PC-9 (cell line): ENCODE results near the gene MVP. TPM values are rescaled to one million over a fixed set of nuclear protein-coding genes. Genes with fewer than 3 reads are reported as not detected.

Experiments used
- BruUV-seq: library from RNA; stranded (reverse); fragments of 400-500 nt; replicated peaks from 2 replicates; lab custom pipeline; 2021; lab: Mats Ljungman, UMichigan
- CTCF ChIA-PET: fragments of 300-600 bp; sonication (Branson Sonifier 250); formaldehyde crosslinking; loops from one replicate; lab custom pipeline; 2022; ENCODE audit warnings: antibody characterized with exemption; lab: Charles Lee
- POLR2A ChIA-PET: fragments of 300-600 bp; sonication (Branson Sonifier 250); formaldehyde crosslinking; loops from one replicate; lab custom pipeline; 2022; ENCODE audit warnings: antibody characterized with exemption; ENCODE audit not compliant: unreplicated experiment; lab: Charles Lee
- DNase-seq, 2 experiments: peaks; one replicate each; pipeline versions ENCODE4 v3.0.0 to v3.0.0-alpha.2; 2015 to 2022; ENCODE audit warnings: mixed read lengths in 1 of 2
- H2AFZ ChIP-seq: fragments of 200-600 bp; sonication (generic); 2 replicates; pipeline ENCODE4 v1.8.1; 2017; ENCODE audit warnings: antibody characterized with exemption
- H3F3A ChIP-seq: fragments of 200-600 bp; sonication (generic); 2 replicates; pipeline ENCODE4 v1.8.1; 2017; ENCODE audit warnings: antibody characterized with exemption, mild to moderate bottlenecking, low read depth; ENCODE audit not compliant: insufficient read depth
- H3K27ac ChIP-seq: fragments of 200-600 bp; sonication (generic); 2 replicates; pipeline ENCODE4 v1.6.1; 2016; ENCODE audit warnings: mixed run types
- H3K27me3 ChIP-seq: fragments of 200-600 bp; sonication (generic); 2 replicates; pipeline ENCODE4 v1.6.1; 2016; ENCODE audit warnings: low read depth, mixed run types; ENCODE audit not compliant: insufficient read depth
- H3K36me3 ChIP-seq: fragments of 200-600 bp; sonication (generic); 2 replicates; pipeline ENCODE4 v1.6.1; 2016; ENCODE audit warnings: low read depth, mixed run types
- H3K4me1 ChIP-seq: fragments of 200-600 bp; sonication (generic); replicated peaks from 2 replicates; pipeline ENCODE4 v1.6.1; 2016; ENCODE audit warnings: mixed run types; ENCODE audit not compliant: insufficient read depth
- H3K4me2 ChIP-seq: fragments of 200-600 bp; sonication (generic); 2 replicates; pipeline ENCODE4 v1.6.1; 2017; ENCODE audit warnings: mixed run types
- H3K4me3 ChIP-seq: fragments of 200-600 bp; sonication (generic); 2 replicates; pipeline ENCODE4 v1.6.1; 2016; ENCODE audit warnings: mixed run types
- H3K79me2 ChIP-seq: fragments of 200-600 bp; sonication (generic); 2 replicates; pipeline ENCODE4 v1.6.1; 2017; ENCODE audit warnings: low read depth, mixed run types
- H3K9me2 ChIP-seq: fragments of 200-600 bp; sonication (generic); 2 replicates; pipeline ENCODE4 v1.8.1; 2017; ENCODE audit warnings: mild to moderate bottlenecking; ENCODE audit not compliant: insufficient read depth
- H3K9me3 ChIP-seq: fragments of 200-600 bp; sonication (generic); 2 replicates; pipeline ENCODE4 v1.8.1; 2016; ENCODE audit warnings: low read depth; ENCODE audit not compliant: insufficient read depth
- H4K20me1 ChIP-seq: fragments of 200-600 bp; sonication (generic); 2 replicates; pipeline ENCODE4 v1.8.1; 2017; ENCODE audit not compliant: insufficient read depth
- EZH2 ChIP-seq: fragments of 200-600 bp; sonication (generic); IDR thresholded peaks from 2 replicates; pipeline ENCODE4 v1.8.0; 2017; ENCODE audit warnings: antibody characterized with exemption, low read depth
- intact Hi-C: fragments of 100-400 bp; cut with micrococcal nuclease; formaldehyde crosslinking; loops from one replicate; pipeline ENCODE4 v1.10.0; 2022; ENCODE audit not compliant: unreplicated experiment
- total RNA-seq: library from RNA; stranded (reverse); gene quantifications from 2 replicates; pipeline ENCODE4 v1.2.3, GENCODE V29; 2021
- TF ChIP-seq, protein P1 (sequence below): fragments of 200-600 bp; sonication (generic); conservative IDR thresholded peaks from 2 replicates; pipeline ENCODE4 v1.6.1; 2017; ENCODE audit warnings: mixed run types, antibody characterized with exemption, mild to moderate bottlenecking, moderate library complexity

Gene MVP
- total RNA-seq, 1 experiment from 2014 or later: 208 TPM

DNA sequence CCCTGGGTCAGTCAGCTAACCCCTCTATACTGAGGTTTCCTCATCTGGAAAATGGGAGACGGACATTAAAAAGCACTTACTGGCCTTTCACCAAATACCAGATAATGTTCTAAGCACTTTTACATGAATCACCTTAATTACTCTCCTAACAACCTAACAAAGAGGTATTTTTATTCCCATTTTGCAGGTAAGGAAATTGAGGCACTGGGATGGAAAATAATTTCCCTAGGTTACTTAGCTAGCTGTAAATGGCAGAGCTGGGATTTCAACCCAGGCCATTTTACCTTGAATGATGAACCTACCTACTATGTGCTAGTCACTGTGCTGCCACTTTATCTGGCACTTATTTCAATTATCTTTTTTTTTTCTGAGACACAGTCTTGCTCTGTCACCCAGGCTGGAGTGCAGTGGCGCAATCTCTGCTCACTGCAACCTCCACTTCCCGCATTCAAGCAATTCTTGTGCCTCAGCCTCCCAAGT, 26.0 kb upstream of the MVP start:
- no peak overlapping the region for H3K4me2 ChIP-seq
- no peaks in the 10 kb centered on the region for H3K27me3 ChIP-seq
- POLR2A ChIA-PET: no interaction called here
- H4K20me1 ChIP-seq: 0 out of 2 replicates have a peak, but pooled peaks cover 9% of the 10 kb centered on the region
- H3F3A ChIP-seq: peaks cover 3% of the 10 kb centered on the region
- intact Hi-C loops: no loop called here
- TF ChIP-seq EZH2: no peak
- TF ChIP-seq, protein P1, sequence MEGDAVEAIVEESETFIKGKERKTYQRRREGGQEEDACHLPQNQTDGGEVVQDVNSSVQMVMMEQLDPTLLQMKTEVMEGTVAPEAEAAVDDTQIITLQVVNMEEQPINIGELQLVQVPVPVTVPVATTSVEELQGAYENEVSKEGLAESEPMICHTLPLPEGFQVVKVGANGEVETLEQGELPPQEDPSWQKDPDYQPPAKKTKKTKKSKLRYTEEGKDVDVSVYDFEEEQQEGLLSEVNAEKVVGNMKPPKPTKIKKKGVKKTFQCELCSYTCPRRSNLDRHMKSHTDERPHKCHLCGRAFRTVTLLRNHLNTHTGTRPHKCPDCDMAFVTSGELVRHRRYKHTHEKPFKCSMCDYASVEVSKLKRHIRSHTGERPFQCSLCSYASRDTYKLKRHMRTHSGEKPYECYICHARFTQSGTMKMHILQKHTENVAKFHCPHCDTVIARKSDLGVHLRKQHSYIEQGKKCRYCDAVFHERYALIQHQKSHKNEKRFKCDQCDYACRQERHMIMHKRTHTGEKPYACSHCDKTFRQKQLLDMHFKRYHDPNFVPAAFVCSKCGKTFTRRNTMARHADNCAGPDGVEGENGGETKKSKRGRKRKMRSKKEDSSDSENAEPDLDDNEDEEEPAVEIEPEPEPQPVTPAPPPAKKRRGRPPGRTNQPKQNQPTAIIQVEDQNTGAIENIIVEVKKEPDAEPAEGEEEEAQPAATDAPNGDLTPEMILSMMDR: no peak
- CTCF ChIA-PET: no interaction called here
- BruUV-seq: no TSS peak
- H3K79me2 ChIP-seq: peaks cover 61% of the 10 kb centered on the region
- H3K9me2 ChIP-seq: no peaks in the 10 kb centered on the region
- H3K36me3 ChIP-seq: peaks cover 20% of the 10 kb centered on the region
- H3K4me3 ChIP-seq: no peak overlapping the region
- no peak overlapping the region for H2AFZ ChIP-seq
- DNase-seq: no peak
- H3K4me1 ChIP-seq: peaks cover 16% of the 10 kb centered on the region
- no peaks in the 10 kb centered on the region for H3K9me3 ChIP-seq
- H3K27ac ChIP-seq: no peak overlapping the region

DNA sequence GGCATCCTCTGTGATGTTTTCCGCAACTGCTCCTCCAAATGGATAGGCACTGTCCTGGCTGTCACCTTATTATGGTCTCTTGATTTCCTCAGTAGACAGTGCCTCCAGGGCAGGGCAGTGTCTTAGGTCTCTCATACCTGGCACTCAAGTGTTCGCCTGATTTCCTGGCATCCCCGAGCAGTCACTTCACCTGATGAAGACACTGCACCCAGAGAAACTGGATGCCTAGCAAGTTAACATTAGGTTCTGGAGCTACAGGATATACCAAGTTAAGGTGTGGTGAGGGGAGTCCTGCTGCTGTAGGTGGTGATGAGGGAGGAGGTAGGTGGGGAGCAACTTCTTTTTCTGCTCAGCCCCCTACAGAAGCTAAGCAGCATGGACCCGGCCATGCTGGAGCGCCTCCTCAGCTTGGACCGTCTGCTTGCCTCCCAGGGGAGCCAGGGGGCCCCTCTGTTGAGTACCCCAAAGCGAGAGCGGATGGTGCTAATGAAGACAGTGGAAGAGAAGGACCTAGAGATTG, 17.8 kb upstream of the MVP start:
- peaks cover 31% of the 10 kb centered on the region for H3K36me3 ChIP-seq
- H4K20me1 ChIP-seq: no peaks in the 10 kb centered on the region
- no peak overlapping the region for H2AFZ ChIP-seq
- H3K9me3 ChIP-seq: no peaks in the 10 kb centered on the region
- peaks cover 10% of the 10 kb centered on the region for H3K4me1 ChIP-seq
- H3K79me2 ChIP-seq: no peaks in the 10 kb centered on the region
- BruUV-seq: no TSS peak
- ChIA-PET POLR2A (no interaction called here), CTCF (interaction anchor here (0.6 kb wide), 1 partner anchor 82 kb away, joined by 10 read pairs; no protein-coding TSS in a partner anchor)
- no peak for TF ChIP-seq EZH2
- TF ChIP-seq, protein P1: no peak
- no peak overlapping the region for H3K4me2 ChIP-seq
- H3K27me3 ChIP-seq: no peaks in the 10 kb centered on the region
- H3K9me2 ChIP-seq: no peaks in the 10 kb centered on the region
- no peak overlapping the region for H3K4me3 ChIP-seq
- intact Hi-C loops: no loop called here
- DNase-seq: no peak
- peaks cover 38% of the 10 kb centered on the region for H3F3A ChIP-seq
- no peak overlapping the region for H3K27ac ChIP-seq

DNA sequence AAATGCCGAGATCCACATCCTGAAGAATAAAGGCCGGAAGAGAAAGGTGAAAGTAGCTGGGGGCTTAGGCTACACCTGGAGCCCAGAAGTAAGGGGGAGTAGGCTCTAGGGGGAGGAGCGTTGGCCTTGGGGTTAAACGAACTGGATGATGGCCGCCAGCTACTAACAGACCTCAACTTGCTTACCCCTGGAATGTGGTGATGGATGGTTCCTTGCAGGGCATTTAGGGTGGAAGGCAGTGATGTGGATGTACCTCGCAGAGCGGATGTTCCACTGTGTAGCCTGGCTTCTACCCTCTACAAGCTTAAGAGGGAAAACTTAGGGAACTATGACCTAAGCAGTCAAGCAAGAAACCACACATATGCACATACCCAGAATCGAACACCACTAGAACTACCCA, 16.2 kb upstream of the MVP start:
- intact Hi-C loops: no loop called here
- CTCF ChIA-PET: interaction anchor here (1.4 kb wide), 1 partner anchor 44 kb away, joined by 3 read pairs; no protein-coding TSS in a partner anchor
- DNase-seq: no peak
- TF ChIP-seq, protein P1: no peak
- TF ChIP-seq EZH2: no peak
- H3K27ac ChIP-seq: peak overlapping the region; percentile 68; the same call in 1 of the 2 replicates
- no peak overlapping the region for H2AFZ ChIP-seq
- peaks cover 49% of the 10 kb centered on the region for H3F3A ChIP-seq
- POLR2A ChIA-PET: interaction anchor here (0.6 to 1.4 kb wide), 3 partner anchors 14 to 846 kb away, joined by 3 to 18 read pairs (median 4); partner anchors contain the start of gene KIF22
- H3K36me3 ChIP-seq: peaks cover 31% of the 10 kb centered on the region; the same call in 1 of the 2 replicates
- H3K4me2 ChIP-seq: peak overlapping the region; percentile 85
- H4K20me1 ChIP-seq: peaks cover 8% of the 10 kb centered on the region; the same call in 1 of the 2 replicates
- peaks cover 11% of the 10 kb centered on the region for H3K79me2 ChIP-seq
- no TSS peak for BruUV-seq
- no peaks in the 10 kb centered on the region for H3K9me2 ChIP-seq
- H3K4me3 ChIP-seq: peak overlapping the region; percentile 76; the same call in 1 of the 2 replicates
- H3K9me3 ChIP-seq: no peaks in the 10 kb centered on the region
- H3K27me3 ChIP-seq: no peaks in the 10 kb centered on the region
- H3K4me1 ChIP-seq: peaks cover 19% of the 10 kb centered on the region
